WTC11 (cell line): ENCODE data around the gene RAB24. TPM values are rescaled to one million over a fixed set of nuclear protein-coding genes. Genes with fewer than 3 reads are reported as not detected.

Experiments used
- ATAC-seq: fragments of 200-7000 bp; cut with Tn5 transposase; 2 replicates; pipeline ENCODE4 v1.10.0; 2021; ENCODE audit warnings: mild to moderate bottlenecking, moderate library complexity
- CTCF ChIA-PET: fragments of 300-600 bp; sonication (Branson Sonifier 250); formaldehyde crosslinking; loops from one replicate; lab custom pipeline; 2021; ENCODE audit warnings: antibody characterized with exemption; lab: Charles Lee
- POLR2A ChIA-PET: fragments of 350-600 bp; sonication (Branson Sonifier 250); formaldehyde crosslinking; loops from one replicate; lab custom pipeline; 2021; ENCODE audit warnings: antibody characterized with exemption; lab: Charles Lee
- DNase-seq: peaks from one replicate; pipeline ENCODE4 v3.0.0; 2021; ENCODE audit warnings: low spot score
- H3K27ac Mint-ChIP-seq: 2 replicates; pipeline ENCODE4 v1.8.0; 2021; ENCODE audit warnings: mixed read lengths
- H3K27me3 Mint-ChIP-seq: 2 replicates; pipeline ENCODE4 v1.8.0; 2021; ENCODE audit warnings: low read depth, mild to moderate bottlenecking, moderate library complexity, mixed read lengths
- H3K36me3 Mint-ChIP-seq: 2 replicates; pipeline ENCODE4 v1.8.0; 2021; ENCODE audit warnings: mixed read lengths
- H3K4me1 Mint-ChIP-seq: 2 replicates; pipeline ENCODE4 v1.8.0; 2022; ENCODE audit warnings: mixed read lengths
- H3K4me3 Mint-ChIP-seq: 2 replicates; pipeline ENCODE4 v1.8.0; 2021; ENCODE audit warnings: mild to moderate bottlenecking, moderate library complexity, mixed read lengths
- H3K9me3 Mint-ChIP-seq: 2 replicates; pipeline ENCODE4 v1.8.0; 2021; ENCODE audit warnings: mixed read lengths
- ESRRA ChIP-seq: sonication (generic); formaldehyde crosslinking; IDR thresholded peaks from 2 replicates; pipeline ENCODE4 v1.8.1; 2022; ENCODE audit warnings: mild to moderate bottlenecking, missing genetic modification reagents, borderline replicate concordance
- GTF2I ChIP-seq: fragments of 250-450 bp; sonication (Bioruptor Pico); conservative IDR thresholded peaks from 2 replicates; pipeline ENCODE4 v1.4.0; 2021; ENCODE audit warnings: mild to moderate bottlenecking
- MAX ChIP-seq: sonication (generic); formaldehyde crosslinking; IDR thresholded peaks from 2 replicates; pipeline ENCODE4 v1.8.0; 2022; ENCODE audit warnings: mild to moderate bottlenecking, missing genetic modification reagents
- NR3C1 ChIP-seq: sonication (generic); formaldehyde crosslinking; conservative IDR thresholded peaks from 2 replicates; pipeline ENCODE4 v1.8.1; 2023; ENCODE audit warnings: low read depth, mild to moderate bottlenecking, missing genetic modification reagents
- TEAD4 ChIP-seq: sonication (generic); formaldehyde crosslinking; IDR thresholded peaks from 2 replicates; pipeline ENCODE4 v1.8.0; 2022; ENCODE audit warnings: mild to moderate bottlenecking, missing genetic modification reagents
- USF2 ChIP-seq: sonication (generic); formaldehyde crosslinking; IDR thresholded peaks from 2 replicates; pipeline ENCODE4 v1.8.1; 2023; ENCODE audit warnings: mild to moderate bottlenecking, missing genetic modification reagents, moderate library complexity
- ZNF396 ChIP-seq: fragments of 250-450 bp; sonication (Bioruptor Pico); IDR thresholded peaks from 2 replicates; pipeline ENCODE4 v1.8.0; 2021; ENCODE audit warnings: mild to moderate bottlenecking, moderate library complexity, borderline replicate concordance
- ZNF512 ChIP-seq: sonication (generic); formaldehyde crosslinking; IDR thresholded peaks from 2 replicates; pipeline ENCODE4 v1.8.1; 2022; ENCODE audit warnings: missing genetic modification reagents, borderline replicate concordance
- total RNA-seq: library from RNA; stranded (reverse); gene quantifications from 3 replicates; pipeline ENCODE4 v1.2.3, GENCODE V29; 2021
- TF ChIP-seq, protein P1 (sequence below): sonication (generic); formaldehyde crosslinking; IDR thresholded peaks from 2 replicates; pipeline ENCODE4 v1.8.1; 2023; ENCODE audit warnings: mild to moderate bottlenecking, missing genetic modification reagents, borderline replicate concordance
- TF ChIP-seq, protein P2 (sequence below): fragments of 250-450 bp; sonication (Bioruptor Pico); IDR thresholded peaks from 2 replicates; pipeline ENCODE4 v2.1.2; 2022; ENCODE audit warnings: mild to moderate bottlenecking, moderate library complexity
- TF ChIP-seq, protein P3 (sequence below): sonication (generic); formaldehyde crosslinking; IDR thresholded peaks from 2 replicates; pipeline ENCODE4 v1.8.0; 2022; ENCODE audit warnings: mild to moderate bottlenecking, missing genetic modification reagents
- TF ChIP-seq, protein P4 (sequence below): sonication (generic); formaldehyde crosslinking; IDR thresholded peaks from 2 replicates; pipeline ENCODE4 v1.8.1; 2022; ENCODE audit warnings: low read depth, mild to moderate bottlenecking, moderate library complexity, missing genetic modification reagents, borderline replicate concordance

The RAB24 gene
- total RNA-seq, 1 experiment from 2014 or later = 37.0 TPM

DNA sequence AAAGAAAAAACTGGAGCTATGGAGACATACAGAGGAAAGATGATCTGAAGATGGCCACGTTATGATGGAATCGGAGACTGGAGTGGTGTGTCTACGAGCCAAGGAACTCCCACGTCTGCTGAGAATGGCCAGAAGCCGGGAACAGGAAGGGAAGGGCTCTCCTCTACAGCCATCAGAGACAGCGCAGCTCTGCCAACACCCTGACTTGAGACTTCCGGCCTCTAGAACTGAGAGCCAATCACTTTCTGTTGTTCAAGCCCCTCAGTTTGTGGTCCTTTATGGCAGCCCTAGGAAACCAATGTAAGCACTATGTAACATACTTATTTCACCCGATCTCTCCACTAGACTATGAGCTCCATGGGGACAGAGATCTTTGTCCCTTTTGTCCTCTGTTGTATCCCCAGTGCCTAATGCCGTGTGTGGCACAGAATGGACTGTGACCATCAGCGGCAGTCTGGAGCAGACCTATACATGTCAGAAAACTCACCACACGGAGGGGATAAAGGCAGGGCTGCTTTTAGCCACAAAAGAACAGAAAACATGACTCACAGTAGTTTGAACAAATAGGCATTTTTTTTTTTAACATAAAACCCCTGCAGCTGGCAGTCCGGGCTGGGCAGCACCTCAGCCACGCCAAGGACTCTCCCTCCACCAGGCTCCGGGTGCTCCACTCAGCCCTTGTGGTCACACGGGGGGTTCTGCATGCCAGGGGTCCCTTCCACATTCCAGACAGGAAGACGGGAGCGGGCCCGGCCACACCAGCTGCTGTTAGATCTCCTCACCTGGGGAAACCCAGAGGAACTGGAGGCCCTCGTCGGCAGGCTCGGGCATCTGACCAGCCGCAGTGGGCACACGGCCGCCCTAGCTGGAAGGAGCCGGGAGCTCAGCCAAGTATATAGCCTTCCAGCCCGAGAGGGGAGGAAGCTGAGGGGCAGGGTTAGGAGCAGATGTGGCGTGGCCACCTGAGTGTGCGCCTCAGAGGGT, 24.3 kb upstream of the RAB24 start (continued):
- TF ChIP-seq, protein P1, sequence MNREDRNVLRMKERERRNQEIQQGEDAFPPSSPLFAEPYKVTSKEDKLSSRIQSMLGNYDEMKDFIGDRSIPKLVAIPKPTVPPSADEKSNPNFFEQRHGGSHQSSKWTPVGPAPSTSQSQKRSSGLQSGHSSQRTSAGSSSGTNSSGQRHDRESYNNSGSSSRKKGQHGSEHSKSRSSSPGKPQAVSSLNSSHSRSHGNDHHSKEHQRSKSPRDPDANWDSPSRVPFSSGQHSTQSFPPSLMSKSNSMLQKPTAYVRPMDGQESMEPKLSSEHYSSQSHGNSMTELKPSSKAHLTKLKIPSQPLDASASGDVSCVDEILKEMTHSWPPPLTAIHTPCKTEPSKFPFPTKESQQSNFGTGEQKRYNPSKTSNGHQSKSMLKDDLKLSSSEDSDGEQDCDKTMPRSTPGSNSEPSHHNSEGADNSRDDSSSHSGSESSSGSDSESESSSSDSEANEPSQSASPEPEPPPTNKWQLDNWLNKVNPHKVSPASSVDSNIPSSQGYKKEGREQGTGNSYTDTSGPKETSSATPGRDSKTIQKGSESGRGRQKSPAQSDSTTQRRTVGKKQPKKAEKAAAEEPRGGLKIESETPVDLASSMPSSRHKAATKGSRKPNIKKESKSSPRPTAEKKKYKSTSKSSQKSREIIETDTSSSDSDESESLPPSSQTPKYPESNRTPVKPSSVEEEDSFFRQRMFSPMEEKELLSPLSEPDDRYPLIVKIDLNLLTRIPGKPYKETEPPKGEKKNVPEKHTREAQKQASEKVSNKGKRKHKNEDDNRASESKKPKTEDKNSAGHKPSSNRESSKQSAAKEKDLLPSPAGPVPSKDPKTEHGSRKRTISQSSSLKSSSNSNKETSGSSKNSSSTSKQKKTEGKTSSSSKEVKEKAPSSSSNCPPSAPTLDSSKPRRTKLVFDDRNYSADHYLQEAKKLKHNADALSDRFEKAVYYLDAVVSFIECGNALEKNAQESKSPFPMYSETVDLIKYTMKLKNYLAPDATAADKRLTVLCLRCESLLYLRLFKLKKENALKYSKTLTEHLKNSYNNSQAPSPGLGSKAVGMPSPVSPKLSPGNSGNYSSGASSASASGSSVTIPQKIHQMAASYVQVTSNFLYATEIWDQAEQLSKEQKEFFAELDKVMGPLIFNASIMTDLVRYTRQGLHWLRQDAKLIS = no peak

DNA sequence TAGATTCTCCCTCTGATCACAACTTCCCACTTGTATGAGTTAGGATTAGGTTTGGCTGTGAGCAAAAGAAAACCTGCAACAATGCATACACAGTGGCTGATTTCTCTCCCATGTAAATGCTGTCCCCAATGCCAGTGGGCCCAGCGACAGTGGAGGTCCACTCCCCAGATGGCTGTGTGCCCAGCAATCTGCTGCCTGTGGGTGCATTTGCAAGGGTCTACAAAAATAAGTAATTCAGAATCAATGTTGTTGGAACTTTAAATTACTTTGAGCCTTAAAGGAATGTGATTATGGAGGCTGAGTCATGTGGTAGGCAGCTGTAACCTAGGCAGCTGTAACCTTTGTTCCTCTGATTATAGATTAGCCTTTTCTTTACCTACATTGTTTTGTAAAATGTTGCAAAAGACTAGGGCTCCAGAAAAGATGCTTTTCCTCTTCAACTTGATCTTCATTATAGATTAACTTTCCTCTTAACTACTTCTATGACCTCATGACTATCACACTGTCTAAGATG, 22.4 kb upstream of the RAB24 start:
- TF ChIP-seq GTF2I (CRISPR knock-in tag) = no peak
- TF ChIP-seq ZNF512 = no peak
- TF ChIP-seq USF2 (CRISPR knock-in tag) = no peak
- TF ChIP-seq, protein P2, sequence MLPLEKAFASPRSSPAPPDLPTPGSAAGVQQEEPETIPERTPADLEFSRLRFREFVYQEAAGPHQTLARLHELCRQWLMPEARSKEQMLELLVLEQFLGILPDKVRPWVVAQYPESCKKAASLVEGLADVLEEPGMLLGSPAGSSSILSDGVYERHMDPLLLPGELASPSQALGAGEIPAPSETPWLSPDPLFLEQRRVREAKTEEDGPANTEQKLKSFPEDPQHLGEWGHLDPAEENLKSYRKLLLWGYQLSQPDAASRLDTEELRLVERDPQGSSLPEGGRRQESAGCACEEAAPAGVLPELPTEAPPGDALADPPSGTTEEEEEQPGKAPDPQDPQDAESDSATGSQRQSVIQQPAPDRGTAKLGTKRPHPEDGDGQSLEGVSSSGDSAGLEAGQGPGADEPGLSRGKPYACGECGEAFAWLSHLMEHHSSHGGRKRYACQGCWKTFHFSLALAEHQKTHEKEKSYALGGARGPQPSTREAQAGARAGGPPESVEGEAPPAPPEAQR (CRISPR knock-in tag) = no peak
- TF ChIP-seq, protein P3, sequence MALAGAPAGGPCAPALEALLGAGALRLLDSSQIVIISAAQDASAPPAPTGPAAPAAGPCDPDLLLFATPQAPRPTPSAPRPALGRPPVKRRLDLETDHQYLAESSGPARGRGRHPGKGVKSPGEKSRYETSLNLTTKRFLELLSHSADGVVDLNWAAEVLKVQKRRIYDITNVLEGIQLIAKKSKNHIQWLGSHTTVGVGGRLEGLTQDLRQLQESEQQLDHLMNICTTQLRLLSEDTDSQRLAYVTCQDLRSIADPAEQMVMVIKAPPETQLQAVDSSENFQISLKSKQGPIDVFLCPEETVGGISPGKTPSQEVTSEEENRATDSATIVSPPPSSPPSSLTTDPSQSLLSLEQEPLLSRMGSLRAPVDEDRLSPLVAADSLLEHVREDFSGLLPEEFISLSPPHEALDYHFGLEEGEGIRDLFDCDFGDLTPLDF (CRISPR knock-in tag) = no peak
- no peak for TF ChIP-seq ESRRA (CRISPR knock-in tag)
- no peak for TF ChIP-seq TEAD4
- TF ChIP-seq NR3C1 (CRISPR knock-in tag) = no peak
- DNase-seq = no peak
- peak; percentile 46 for ATAC-seq
- peaks cover 16% of the 10 kb centered on the region for H3K36me3 Mint-ChIP-seq
- H3K27ac Mint-ChIP-seq = peak overlapping the region; percentile 93
- POLR2A ChIA-PET = no interaction called here
- H3K9me3 Mint-ChIP-seq = no peaks in the 10 kb centered on the region
- H3K27me3 Mint-ChIP-seq = no peaks in the 10 kb centered on the region; the same call in 1 of the 2 replicates
- peaks cover 26% of the 10 kb centered on the region for H3K4me1 Mint-ChIP-seq
- CTCF ChIA-PET = interaction anchor here (0.7 to 1.4 kb wide), 3 partner anchors 16 to 132 kb away, joined by 3 to 8 read pairs (median 4); no protein-coding TSS in a partner anchor
- no peak overlapping the region for H3K4me3 Mint-ChIP-seq

DNA sequence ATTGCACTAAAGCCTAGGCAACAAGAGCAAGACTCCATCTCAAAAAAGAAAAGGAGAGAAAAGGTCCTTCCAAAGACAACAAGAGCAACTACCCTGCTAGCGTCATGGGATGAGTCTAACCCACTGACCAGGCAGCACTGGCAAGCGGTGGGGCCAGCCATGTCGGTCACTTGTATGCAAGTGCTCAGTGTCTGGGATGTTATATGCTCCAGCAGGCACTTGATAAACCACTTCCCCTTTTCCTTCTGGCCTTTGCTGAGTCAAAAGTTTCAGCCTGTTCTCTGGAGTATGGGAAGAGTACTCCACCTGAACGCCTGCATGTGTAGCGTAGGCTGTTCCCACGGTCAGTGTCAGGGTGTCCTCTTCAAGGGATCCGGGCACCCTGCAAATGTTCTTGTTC, 17.4 kb upstream of the RAB24 start:
- Mint-ChIP-seq H3K4me1 (peaks cover 20% of the 10 kb centered on the region), H3K4me3 (no peak overlapping the region), H3K27ac (peak overlapping the region; percentile 72; the same call in 1 of the 2 replicates), H3K36me3 (peaks cover 12% of the 10 kb centered on the region), H3K27me3 (no peaks in the 10 kb centered on the region; the same call in 1 of the 2 replicates), H3K9me3 (peaks cover 6% of the 10 kb centered on the region; the same call in 1 of the 2 replicates)
- TF ChIP-seq ZNF396 (CRISPR knock-in tag) (no peak), MAX (CRISPR knock-in tag) (no peak)
- TF ChIP-seq, protein P4, sequence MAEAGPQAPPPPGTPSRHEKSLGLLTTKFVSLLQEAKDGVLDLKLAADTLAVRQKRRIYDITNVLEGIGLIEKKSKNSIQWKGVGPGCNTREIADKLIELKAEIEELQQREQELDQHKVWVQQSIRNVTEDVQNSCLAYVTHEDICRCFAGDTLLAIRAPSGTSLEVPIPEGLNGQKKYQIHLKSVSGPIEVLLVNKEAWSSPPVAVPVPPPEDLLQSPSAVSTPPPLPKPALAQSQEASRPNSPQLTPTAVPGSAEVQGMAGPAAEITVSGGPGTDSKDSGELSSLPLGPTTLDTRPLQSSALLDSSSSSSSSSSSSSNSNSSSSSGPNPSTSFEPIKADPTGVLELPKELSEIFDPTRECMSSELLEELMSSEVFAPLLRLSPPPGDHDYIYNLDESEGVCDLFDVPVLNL (CRISPR knock-in tag) = no peak
- ChIA-PET POLR2A (no interaction called here), CTCF (interaction anchor here (1.5 to 2.9 kb wide), 2 partner anchors 11 to 70 kb away, joined by 3 to 39 read pairs; no protein-coding TSS in a partner anchor)
- DNase-seq (no peak), ATAC-seq (no peak)
